K562 (cell line): ENCODE results near the gene ARHGDIB.

ENCODE experiments used
- CTCF ChIP-seq, 3 experiments: IDR thresholded peaks in 2 of 3; conservative IDR thresholded peaks in 1 of 3; 2 replicates each; pipeline ENCODE4 v1.5.1; 2011 to 2012; ENCODE audit warnings: low read length in 3 of 3, mild to moderate bottlenecking in 3 of 3, control low read depth in 2 of 3, improper control_type of control experiment in 1 of 3, inconsistent platforms in 1 of 3, low read depth in 1 of 3, mixed read lengths in 1 of 3, moderate library complexity in 1 of 3; ENCODE audit not compliant: insufficient read depth in 2 of 3
- ZBTB7A ChIP-seq: IDR thresholded peaks from 2 replicates; pipeline ENCODE4 v1.6.1; 2011; ENCODE audit warnings: low read depth, mild to moderate bottlenecking, low read length, moderate library complexity, borderline replicate concordance; ENCODE audit not compliant: control insufficient read depth

- TF ChIP-seq CTCF (IDR thresholded peaks at IDR 0.05 in 2 of 3, conservative IDR thresholded peaks at IDR 0.05 in 1 of 3; ENCODE audit: insufficient read depth in 2 of 3, low read depth in 1 of 3, low read length in 3 of 3) (peak; percentile 13 to 40 (median 29); a peak in 2 of 6 replicates), ZBTB7A (no peak)
Measured at GRCh38 chr12:14936224-14936861, 25.1 kb downstream of the ARHGDIB start.
